ENCODE measurements around the gene DIS3L2.

DIS3L2 gene

DNA sequence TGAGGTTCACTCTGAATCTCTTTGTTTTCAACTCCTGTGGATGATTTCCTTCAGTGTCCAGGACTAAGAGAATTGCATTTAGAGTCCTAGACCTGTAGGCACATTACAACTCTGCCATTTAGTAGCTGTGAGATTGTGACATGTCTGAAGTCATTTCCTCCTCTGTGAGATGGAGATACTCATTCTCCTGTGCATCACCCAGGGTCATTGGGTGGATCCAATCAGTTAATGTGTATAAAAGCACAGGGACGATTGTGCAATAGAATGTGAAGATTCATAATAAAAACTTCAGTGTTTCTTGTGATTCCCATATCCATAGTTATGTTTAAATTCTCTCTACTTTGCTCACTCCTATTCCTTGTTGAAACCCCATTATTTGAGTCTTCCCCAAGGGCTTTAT, 113.6 kb downstream of the DIS3L2 start:
- DNase-seq = no peak

GRCh38 chr2:232075859-232076258, 114.3 kb downstream of the DIS3L2 start:
- DNase-seq = no peak

GRCh38 chr2:232076272-232076671, 114.8 kb downstream of the DIS3L2 start:
- DNase-seq = no peak

GRCh38 chr2:232076736-232077135, 115.2 kb downstream of the DIS3L2 start:
- DNase-seq = peak; percentile 41

DNA sequence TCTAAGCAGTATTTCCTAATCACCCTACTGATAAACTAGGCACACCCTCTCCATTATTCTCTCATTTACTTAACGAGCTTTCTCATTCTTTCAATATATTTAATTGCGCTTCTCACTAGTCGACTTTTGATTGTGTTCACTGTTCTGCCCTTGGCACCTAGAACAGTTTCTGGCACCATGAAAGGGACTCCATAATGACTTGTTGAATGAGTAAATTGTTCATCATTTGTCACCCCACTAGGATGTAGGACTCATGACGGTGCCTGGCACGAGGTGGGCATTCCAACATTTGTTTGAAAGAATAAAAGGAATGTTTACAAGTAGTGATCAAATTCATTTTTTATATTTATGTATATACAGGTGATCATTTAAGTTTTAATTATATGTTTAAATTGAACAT, 123.7 kb downstream of the DIS3L2 start:
- DNase-seq = no peak

- no peak for DNase-seq
Observed at GRCh38 chr2:232085826-232086425, 124.4 kb downstream of the DIS3L2 start.

DNA sequence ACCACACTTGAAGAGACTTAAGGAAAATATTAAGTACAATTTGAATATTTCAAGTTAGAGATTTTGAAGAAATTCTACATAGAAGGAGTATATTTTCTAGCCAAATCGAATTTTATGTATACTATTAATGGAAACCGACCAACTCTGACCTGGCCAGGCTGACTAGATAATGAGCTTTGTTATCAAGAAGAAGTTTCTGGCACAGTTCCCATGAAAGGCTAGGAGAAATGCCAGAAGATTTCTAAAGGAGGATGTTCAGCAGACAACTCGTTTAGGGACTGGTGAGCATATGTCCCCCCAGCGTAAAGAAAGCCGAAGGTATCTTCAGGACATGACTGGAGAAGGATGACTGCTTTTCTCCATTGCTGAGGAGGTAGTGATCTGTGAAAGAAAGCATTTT, 127.3 kb downstream of the DIS3L2 start:
- DNase-seq = peak; percentile 77

- no peak for DNase-seq
Observed at GRCh38 chr2:232094201-232094600, 132.7 kb downstream of the DIS3L2 start.

GRCh38 chr2:232094883-232095282, 133.4 kb downstream of the DIS3L2 start:
- DNase-seq = no peak

DNA sequence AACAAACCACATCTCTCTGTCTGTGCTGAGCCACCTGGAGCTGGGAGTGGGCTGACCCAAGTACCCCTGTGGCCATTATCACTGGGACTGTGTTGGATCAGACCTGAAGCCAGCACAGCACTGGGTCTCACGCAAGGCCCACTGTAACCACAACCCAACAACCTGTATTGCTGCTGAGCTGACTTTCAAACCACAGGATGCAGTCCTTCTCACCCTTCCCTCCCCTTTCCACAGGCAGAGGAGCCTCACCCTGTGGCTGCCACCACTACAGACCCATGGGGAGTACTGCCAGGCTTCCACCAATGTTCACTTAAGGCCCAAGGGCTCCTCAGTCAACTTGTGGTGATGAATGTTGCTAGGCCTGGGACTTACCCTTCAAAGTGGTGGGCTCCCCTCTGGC, 135.7 kb downstream of the DIS3L2 start:
- no peak for DNase-seq

GRCh38 chr2:232097758-232098157, 136.2 kb downstream of the DIS3L2 start:
- no peak for DNase-seq

- no peak for DNase-seq
Observed at GRCh38 chr2:232102380-232102779, 140.9 kb downstream of the DIS3L2 start.

- DNase-seq = no peak
Observed at GRCh38 chr2:232103140-232103737, 141.7 kb downstream of the DIS3L2 start.

GRCh38 chr2:232104076-232104646, 142.6 kb downstream of the DIS3L2 start:
- DNase-seq = no peak

DNA sequence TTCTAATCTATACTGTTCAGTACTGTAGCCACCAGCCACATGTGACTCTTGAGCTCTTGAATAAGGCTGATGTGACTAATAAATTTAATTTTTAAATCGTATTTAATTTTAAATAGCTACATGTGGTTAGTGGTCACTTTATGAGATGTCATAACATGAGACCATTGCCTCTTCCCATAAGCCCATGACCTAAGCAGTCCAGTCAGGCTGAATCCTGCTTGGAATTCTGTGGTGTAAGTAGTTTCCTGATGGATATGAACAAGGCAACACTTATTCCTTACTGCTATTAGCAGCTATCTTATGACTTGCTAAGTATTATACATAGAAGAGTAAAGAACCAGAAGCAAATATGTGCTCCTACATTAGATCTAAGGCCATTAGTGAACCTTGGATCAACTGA, 150.0 kb downstream of the DIS3L2 start:
- no peak for DNase-seq

DNA sequence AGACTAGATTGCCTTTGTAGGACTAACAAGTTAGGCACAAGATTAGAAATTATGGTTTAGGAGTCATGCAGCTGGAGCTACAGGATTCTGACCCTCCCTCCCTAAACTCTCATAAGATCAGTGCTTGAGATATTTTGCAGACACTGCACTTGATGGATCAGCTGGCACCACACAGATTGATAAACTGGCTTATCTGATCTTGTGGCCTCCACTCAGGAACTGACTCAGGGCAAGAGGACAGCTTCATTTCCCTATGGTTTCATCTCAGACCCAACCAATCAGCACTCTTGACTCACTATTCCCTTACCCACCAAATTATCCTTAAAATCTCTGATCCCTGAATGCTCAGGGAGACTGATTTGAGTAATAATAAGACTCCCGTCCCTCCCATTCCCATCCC, 152.3 kb downstream of the DIS3L2 start:
- DNase-seq = peak; percentile 22

GRCh38 chr2:232115728-232116361, 154.3 kb downstream of the DIS3L2 start:
- peak; percentile 89 for DNase-seq

- DNase-seq = no peak
Observed at GRCh38 chr2:232116852-232117251, 155.3 kb downstream of the DIS3L2 start.

GRCh38 chr2:232117413-232117812, 155.9 kb downstream of the DIS3L2 start:
- peak; percentile 52 for DNase-seq

GRCh38 chr2:232120911-232121310, 159.4 kb downstream of the DIS3L2 start:
- DNase-seq = no peak

DNA sequence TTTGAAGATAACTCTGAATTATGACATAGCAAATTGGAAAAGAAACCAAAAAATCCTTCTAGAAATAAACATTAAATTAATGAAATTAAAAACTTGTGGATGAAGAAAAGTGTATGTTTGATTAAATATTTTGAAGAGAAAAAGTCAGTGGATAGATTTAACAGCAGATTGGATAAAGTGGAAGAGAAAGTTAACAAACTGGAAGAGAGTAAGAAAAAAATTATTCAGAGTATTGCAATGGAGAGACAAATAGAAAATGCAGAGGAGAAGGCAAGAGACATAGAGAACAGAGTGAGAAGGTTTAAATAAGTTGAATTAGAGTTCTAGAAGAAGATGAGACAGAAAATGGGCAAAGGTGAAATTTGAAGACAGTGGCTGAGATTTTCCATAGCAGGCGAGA, 162.8 kb downstream of the DIS3L2 start:
- no peak for DNase-seq

DNA sequence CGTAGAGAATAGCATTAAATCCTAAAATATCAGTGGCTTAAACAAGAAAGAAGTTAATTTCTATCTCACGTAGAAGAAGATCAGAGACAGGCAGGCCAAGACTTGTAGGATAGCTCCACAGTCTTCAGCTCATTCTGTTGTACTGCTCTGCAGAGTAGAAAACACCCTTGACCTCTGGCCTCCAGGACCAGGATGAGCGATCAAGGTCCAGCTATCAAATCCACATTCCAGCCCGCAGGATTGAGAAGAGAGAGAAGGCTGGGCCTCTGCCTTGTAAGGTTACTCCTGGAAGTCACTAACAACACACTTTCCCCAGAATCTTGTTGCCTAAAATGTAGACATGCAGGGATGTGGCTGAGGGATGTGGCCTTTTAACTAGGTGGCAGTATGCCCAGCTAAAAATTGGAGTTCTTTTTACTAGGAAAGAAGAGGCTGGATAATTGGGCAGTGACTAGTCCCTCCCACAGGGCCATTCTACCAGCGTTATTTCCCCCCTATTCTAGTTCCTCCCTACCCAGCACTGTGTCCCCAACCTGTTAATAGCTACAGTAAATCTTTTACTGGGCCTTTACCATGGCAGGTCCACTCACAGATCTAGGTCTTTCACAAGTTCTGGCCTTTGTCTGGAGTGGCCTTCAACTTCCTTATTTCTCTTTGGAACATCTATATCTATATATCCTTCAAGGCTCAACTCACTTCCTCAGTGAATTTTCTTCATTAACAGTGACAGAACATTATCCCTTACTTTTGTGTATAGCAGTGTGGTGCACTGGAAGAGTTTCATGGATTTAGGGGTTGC, 165.0 kb downstream of the DIS3L2 start:
- no peak for DNase-seq

- no peak for DNase-seq
Observed at GRCh38 chr2:232129483-232129882, 168.0 kb downstream of the DIS3L2 start.

Data from NCI-H82 (cell line).